ENCODE measurements around the gene SLC38A7. TPM values are rescaled to one million over a fixed set of nuclear protein-coding genes. Genes with fewer than 3 reads are reported as not detected.

The SLC38A7 gene
- polyA plus RNA-seq, 1 donor from 2014 or later = 7.7 TPM

- Mint-ChIP-seq H3K27me3 (peaks cover 2% of the 10 kb centered on the region), H3K4me3 (no peak overlapping the region), H3K9me3 (no peaks in the 10 kb centered on the region), H3K27ac (no peak overlapping the region), H3K36me3 (no peaks in the 10 kb centered on the region), H3K4me1 (peaks cover 2% of the 10 kb centered on the region in 3 donors)
These were observed 49.1 kb downstream of the SLC38A7 start for GRCh38 chr16:58635502-58635901.

- Mint-ChIP-seq H3K27me3 (peaks cover 2% of the 10 kb centered on the region), H3K36me3 (no peaks in the 10 kb centered on the region), H3K4me1 (peaks cover 4 to 9% (median 5%) of the 10 kb centered on the region in 3 donors), H3K9me3 (no peaks in the 10 kb centered on the region), H3K4me3 (no peak overlapping the region), H3K27ac (peak overlapping the region in 1 of 3 donors; percentile 25)
These were observed 50.2 kb downstream of the SLC38A7 start for GRCh38 chr16:58634265-58634802.

GRCh38 chr16:58629733-58630640, 54.6 kb downstream of the SLC38A7 start, which contains the start of gene CNOT1:
Gene CNOT1 (minus strand): TSS chr16:58629826. CDS start chr16:58599337, 30,489 bp downstream.
- peak within 1 kb of the TSS; percentile 98 to 100 (median 99) for H3K27ac Mint-ChIP-seq
- no peaks in the 10 kb centered on the region for H3K36me3 Mint-ChIP-seq
- peaks cover 16 to 24% (median 18%) of the 10 kb centered on the region in 3 donors for H3K4me1 Mint-ChIP-seq
- no peaks in the 10 kb centered on the region for H3K9me3 Mint-ChIP-seq
- peak within 1 kb of the TSS; percentile 97 to 100 (median 99) for H3K4me3 Mint-ChIP-seq
- H3K27me3 Mint-ChIP-seq = no peaks in the 10 kb centered on the region

- H3K36me3 Mint-ChIP-seq = no peaks in the 10 kb centered on the region
- peaks cover 20 to 26% (median 22%) of the 10 kb centered on the region in 3 donors for H3K4me1 Mint-ChIP-seq
- no peaks in the 10 kb centered on the region for H3K27me3 Mint-ChIP-seq
- H3K4me3 Mint-ChIP-seq = peak overlapping the region; percentile 97 to 100 (median 99)
- no peaks in the 10 kb centered on the region for H3K9me3 Mint-ChIP-seq
- H3K27ac Mint-ChIP-seq = peak overlapping the region; percentile 98 to 100 (median 99)
These were observed 55.5 kb downstream of the SLC38A7 start for GRCh38 chr16:58628845-58629732.

- no peaks in the 10 kb centered on the region for H3K27me3 Mint-ChIP-seq
- no peak overlapping the region for H3K4me3 Mint-ChIP-seq
These were observed 60.4 kb downstream of the SLC38A7 start for GRCh38 chr16:58624209-58624608.

GRCh38 chr16:58620396-58620795, 64.2 kb downstream of the SLC38A7 start:
- H3K4me1 Mint-ChIP-seq = peaks cover 15 to 18% (median 18%) of the 10 kb centered on the region in 3 donors
- no peaks in the 10 kb centered on the region for H3K9me3 Mint-ChIP-seq
- peak overlapping the region in 1 of 4 donors; percentile 30 for H3K4me3 Mint-ChIP-seq
- peak overlapping the region in 1 of 3 donors; percentile 50 for H3K27ac Mint-ChIP-seq
- H3K27me3 Mint-ChIP-seq = no peaks in the 10 kb centered on the region
- H3K36me3 Mint-ChIP-seq = peaks cover 5% of the 10 kb centered on the region

More at GRCh38 chr16:58624209-58624608, 60.4 kb downstream of the SLC38A7 start:
- peaks cover 24 to 28% (median 27%) of the 10 kb centered on the region in 3 donors for H3K4me1 Mint-ChIP-seq
- H3K36me3 Mint-ChIP-seq = no peaks in the 10 kb centered on the region
- no peaks in the 10 kb centered on the region for H3K9me3 Mint-ChIP-seq
- H3K27ac Mint-ChIP-seq = peak overlapping the region in 1 of 3 donors; percentile 43

- H3K4me1 Mint-ChIP-seq = peaks cover 13 to 19% (median 18%) of the 10 kb centered on the region in 3 donors
- H3K27ac Mint-ChIP-seq = peak overlapping the region in 1 of 3 donors; percentile 41
- H3K36me3 Mint-ChIP-seq = peaks cover 10% of the 10 kb centered on the region
- no peaks in the 10 kb centered on the region for H3K27me3 Mint-ChIP-seq
- H3K4me3 Mint-ChIP-seq = peak overlapping the region in 1 of 4 donors; percentile 66
- H3K9me3 Mint-ChIP-seq = no peaks in the 10 kb centered on the region
These were observed 69.3 kb downstream of the SLC38A7 start for GRCh38 chr16:58615280-58615679.

Other genes starting within 250 kb of the SLC38A7 start
- 0.81 TPM for gene NDRG4, start 184.6 kb downstream of the SLC38A7 start, polyA plus RNA-seq
- gene SETD6, start 169.3 kb downstream of the SLC38A7 start, polyA plus RNA-seq = 12.4 TPM
- 80.9 TPM for gene CNOT1, start 54.9 kb downstream of the SLC38A7 start, polyA plus RNA-seq
- gene GOT2, start 49.5 kb upstream of the SLC38A7 start, polyA plus RNA-seq = 56.3 TPM